H1 (cell line): Measurements from ENCODE around the gene GAK. TPM values are rescaled to one million over a fixed set of nuclear protein-coding genes. Genes with fewer than 3 reads are reported as not detected.

Experiments used
- CTCF ChIA-PET: fragments of 300-600 bp; sonication (Branson Sonifier 250); formaldehyde crosslinking; loops from one replicate; lab custom pipeline; 2021; ENCODE audit not compliant: partially characterized antibody; lab: Charles Lee
- POLR2A ChIA-PET: fragments of 300-600 bp; sonication (Branson Sonifier 250); formaldehyde crosslinking; loops from one replicate; lab custom pipeline; 2021; ENCODE audit warnings: inconsistent platforms; ENCODE audit not compliant: partially characterized antibody; lab: Charles Lee
- DNase-seq, 2 experiments: peaks; one replicate each; pipeline versions ENCODE4 v3.0.0 to v3.0.0-alpha.2; 2010 to 2022; ENCODE audit warnings: low spot score in 2 of 2, low read depth in 1 of 2, mixed read lengths in 1 of 2
- FAIRE-seq: peaks from 2 replicates; lab custom pipeline; 2011; peaks lifted over from hg19 to GRCh38; lab: Jason Lieb, UNC
- H2AFZ ChIP-seq: 2 replicates; pipeline ENCODE4 v1.8.1; 2012; ENCODE audit warnings: low read length, inconsistent platforms
- H2AK5ac ChIP-seq: 2 replicates; pipeline ENCODE4 v1.6.1; 2013; ENCODE audit warnings: low read depth, low read length
- H2BK120ac ChIP-seq: replicated peaks from 2 replicates; pipeline ENCODE3; 2013; ENCODE audit warnings: low read depth, low read length, inconsistent platforms
- H2BK12ac ChIP-seq: 2 replicates; pipeline ENCODE4 v1.6.1; 2013; ENCODE audit warnings: low read depth, low read length
- H2BK15ac ChIP-seq: 2 replicates; pipeline ENCODE4 v1.6.1; 2013; ENCODE audit warnings: low read length
- H2BK20ac ChIP-seq: 2 replicates; pipeline ENCODE4 v1.6.1; 2013; ENCODE audit warnings: low read length
- H2BK5ac ChIP-seq: 2 replicates; pipeline ENCODE4 v1.6.1; 2013; ENCODE audit warnings: low read depth, low read length
- H3K14ac ChIP-seq: 2 replicates; pipeline ENCODE4 v1.6.1; 2013; ENCODE audit warnings: inconsistent platforms; ENCODE audit not compliant: insufficient read length
- H3K18ac ChIP-seq: 2 replicates; pipeline ENCODE4 v1.6.1; 2013; ENCODE audit warnings: low read length; ENCODE audit errors: extremely low read depth
- H3K23ac ChIP-seq: 2 replicates; pipeline ENCODE4 v1.6.1; 2013; ENCODE audit warnings: inconsistent platforms; ENCODE audit not compliant: insufficient read length
- H3K23me2 ChIP-seq: 2 replicates; pipeline ENCODE4 v1.6.1; 2013; ENCODE audit warnings: low read depth, low read length
- H3K27ac ChIP-seq: 2 replicates; pipeline ENCODE4 v1.6.1; 2011; ENCODE audit warnings: low read depth, low read length, inconsistent platforms
- H3K27me3 ChIP-seq, 4 experiments: replicated peaks in 1 of 4; 1 replicate in 1 of 4; 2 replicates in 3 of 4; pipeline versions ENCODE4 v1.6.1 to v1.8.1; 2011 to 2013; ENCODE audit warnings: low read length in 3 of 4, mild to moderate bottlenecking in 3 of 4, inconsistent platforms in 2 of 4, mixed read lengths in 2 of 4, moderate library complexity in 1 of 4; ENCODE audit not compliant: control insufficient read depth in 3 of 4, insufficient read depth in 3 of 4; ENCODE audit errors: extremely low read depth in 1 of 4
- H3K36me3 ChIP-seq, 4 experiments: 2 replicates each; pipeline versions ENCODE4 v1.6.1 to v1.8.1; 2011 to 2013; ENCODE audit warnings: mild to moderate bottlenecking in 4 of 4, low read length in 3 of 4, moderate library complexity in 2 of 4, control low read depth in 1 of 4, inconsistent platforms in 1 of 4; ENCODE audit not compliant: insufficient read depth in 4 of 4, control insufficient read depth in 2 of 4
- H3K4ac ChIP-seq: replicated peaks from 2 replicates; pipeline ENCODE3; 2013; ENCODE audit warnings: low read length, low read depth, mixed read lengths, inconsistent platforms; ENCODE audit not compliant: insufficient read length
- H3K4me1 ChIP-seq, 4 experiments: replicated peaks in 1 of 4; 1 replicate in 1 of 4; 2 replicates in 3 of 4; pipeline versions ENCODE4 v1.6.1 to v1.8.1; 2011 to 2013; ENCODE audit warnings: low read length in 3 of 4, inconsistent platforms in 2 of 4, mixed read lengths in 1 of 4; ENCODE audit not compliant: insufficient read depth in 4 of 4, control insufficient read depth in 3 of 4
- H3K4me2 ChIP-seq, 2 experiments: 2 replicates each; pipeline versions ENCODE4 v1.6.1 to v1.8.1; 2011 to 2013; ENCODE audit warnings: low read depth in 2 of 2, low read length in 2 of 2, control low read depth in 1 of 2, inconsistent platforms in 1 of 2, mild to moderate bottlenecking in 1 of 2; ENCODE audit not compliant: insufficient read depth in 1 of 2
- H3K4me3 ChIP-seq, 4 experiments: fragments of 200-600, 300-600 bp in 1 of 4; sonication (generic), shearing (Covaris generic), sonication (Bioruptor Twin) in 1 of 4; 2 replicates each; pipeline versions ENCODE4 v1.5.1 to v1.8.1; 2011 to 2016; ENCODE audit warnings: low read length in 4 of 4, low read depth in 3 of 4, control low read depth in 2 of 4, inconsistent platforms in 2 of 4, mild to moderate bottlenecking in 2 of 4, mixed read lengths in 1 of 4, moderate library complexity in 1 of 4; ENCODE audit not compliant: insufficient read depth in 2 of 4; ENCODE audit errors: extremely low read depth in 1 of 4
- H3K56ac ChIP-seq: replicated peaks from 2 replicates; pipeline ENCODE3; 2013; ENCODE audit warnings: low read depth, mild to moderate bottlenecking, mixed read lengths, low read length, inconsistent platforms; ENCODE audit not compliant: insufficient read length
- H3K79me1 ChIP-seq: 2 replicates; pipeline ENCODE4 v1.6.1; 2013; ENCODE audit warnings: low read depth, low read length, control low read depth
- H3K79me2 ChIP-seq, 2 experiments: 2 replicates each; pipeline versions ENCODE4 v1.6.1 to v1.8.1; 2012 to 2013; ENCODE audit warnings: low read length in 2 of 2, mild to moderate bottlenecking in 2 of 2, inconsistent platforms in 1 of 2; ENCODE audit not compliant: insufficient read depth in 2 of 2, control insufficient read depth in 1 of 2
- H3K9ac ChIP-seq, 4 experiments: replicated peaks in 1 of 4; 1 replicate in 1 of 4; 2 replicates in 3 of 4; pipeline versions ENCODE4 v1.6.1 to v1.8.1; 2011 to 2013; ENCODE audit warnings: low read depth in 3 of 4, low read length in 3 of 4, control low read depth in 2 of 4, mild to moderate bottlenecking in 2 of 4, moderate library complexity in 2 of 4, inconsistent platforms in 1 of 4; ENCODE audit errors: extremely low read depth in 1 of 4
- H3K9me3 ChIP-seq, 2 experiments: 2 replicates each; pipeline versions ENCODE4 v1.6.1 to v1.8.1; 2012 to 2013; ENCODE audit warnings: mild to moderate bottlenecking in 2 of 2, moderate library complexity in 2 of 2, control low read depth in 1 of 2, inconsistent platforms in 1 of 2, low read depth in 1 of 2, low read length in 1 of 2, mixed read lengths in 1 of 2; ENCODE audit not compliant: insufficient read depth in 2 of 2
- H4K20me1 ChIP-seq, 2 experiments: replicated peaks in 1 of 2; 2 replicates each; pipeline versions ENCODE3 to v1.8.1; 2011 to 2013; ENCODE audit warnings: inconsistent platforms in 2 of 2, low read length in 2 of 2, mild to moderate bottlenecking in 1 of 2; ENCODE audit not compliant: insufficient read depth in 2 of 2, control insufficient read depth in 1 of 2
- H4K5ac ChIP-seq: 2 replicates; pipeline ENCODE4 v1.6.1; 2013; ENCODE audit warnings: low read length, low read depth, mixed read lengths, inconsistent platforms; ENCODE audit not compliant: insufficient read length
- H4K8ac ChIP-seq: 2 replicates; pipeline ENCODE4 v1.8.0; 2013; ENCODE audit warnings: mild to moderate bottlenecking, moderate library complexity, low read length, inconsistent platforms; ENCODE audit not compliant: insufficient read depth; ENCODE audit errors: extremely low read depth
- H4K91ac ChIP-seq: replicated peaks from 2 replicates; pipeline ENCODE3; 2013; ENCODE audit warnings: low read length, mixed read lengths, inconsistent platforms; ENCODE audit not compliant: insufficient read length
- BACH1 ChIP-seq: IDR thresholded peaks from 2 replicates; pipeline ENCODE4 v1.6.1; 2012; ENCODE audit warnings: low read length, improper control_type of control experiment
- TCF12 ChIP-seq: IDR thresholded peaks from 2 replicates; pipeline ENCODE4 v1.6.1; 2011; ENCODE audit warnings: low read depth, mild to moderate bottlenecking, low read length
- WGBS, 2 experiments: shearing (Covaris generic) in 1 of 2; methylation state at CpG; one replicate each; pipeline versions ENCODE4 v1.1.6 to v1.1.7; 2013 to 2015; ENCODE audit warnings: low lambda C conversion rate in 2 of 2, mixed read lengths in 2 of 2, inconsistent platforms in 1 of 2, low coverage in 1 of 2, missing lambda C conversion rate in 1 of 2; ENCODE audit not compliant: insufficient replicate concordance in 2 of 2, insufficient coverage in 1 of 2, insufficient read length in 1 of 2; ENCODE audit errors: extremely low coverage in 1 of 2, missing lambda C conversion rate in 1 of 2; 5-methylcytosine and 5-hydroxymethylcytosine counted together
- polyA plus RNA-seq, 7 experiments: library from polyadenylated mRNA; depleted of rRNA in 3 of 7; stranded (reverse) in 5 of 7; unstranded in 2 of 7; fragments of >200 nt in 5 of 7; fragments of 200-250 nt in 2 of 7; gene quantifications; 1 replicate in 5 of 7; 2 replicates in 1 of 7; 4 replicates in 1 of 7; pipeline versions ENCODE4 v1.2.1 to v1.2.3, GENCODE V29; 2011 to 2013; ENCODE audit warnings: missing spikeins in 2 of 7, mixed read lengths in 2 of 7
- total RNA-seq: library from RNA; stranded (reverse); fragmentation: NEBNext Ultra II Directional; extraction: Animal tissue kit (Norgen Biotek cat#: 25700); gene quantifications from 2 replicates; pipeline ENCODE4 v1.2.1, GENCODE V29; 2021
- TF ChIP-seq, protein P1 (sequence below): IDR thresholded peaks from 2 replicates; pipeline ENCODE4 v1.6.1; 2011; ENCODE audit warnings: low read length, improper control_type of control experiment

GAK gene
- total and polyA plus RNA-seq, 2 of the 8 experiments (the other 6 are each of a cell fraction or from before 2014, with no cell fraction given) = 31.5 to 70.8 TPM

DNA sequence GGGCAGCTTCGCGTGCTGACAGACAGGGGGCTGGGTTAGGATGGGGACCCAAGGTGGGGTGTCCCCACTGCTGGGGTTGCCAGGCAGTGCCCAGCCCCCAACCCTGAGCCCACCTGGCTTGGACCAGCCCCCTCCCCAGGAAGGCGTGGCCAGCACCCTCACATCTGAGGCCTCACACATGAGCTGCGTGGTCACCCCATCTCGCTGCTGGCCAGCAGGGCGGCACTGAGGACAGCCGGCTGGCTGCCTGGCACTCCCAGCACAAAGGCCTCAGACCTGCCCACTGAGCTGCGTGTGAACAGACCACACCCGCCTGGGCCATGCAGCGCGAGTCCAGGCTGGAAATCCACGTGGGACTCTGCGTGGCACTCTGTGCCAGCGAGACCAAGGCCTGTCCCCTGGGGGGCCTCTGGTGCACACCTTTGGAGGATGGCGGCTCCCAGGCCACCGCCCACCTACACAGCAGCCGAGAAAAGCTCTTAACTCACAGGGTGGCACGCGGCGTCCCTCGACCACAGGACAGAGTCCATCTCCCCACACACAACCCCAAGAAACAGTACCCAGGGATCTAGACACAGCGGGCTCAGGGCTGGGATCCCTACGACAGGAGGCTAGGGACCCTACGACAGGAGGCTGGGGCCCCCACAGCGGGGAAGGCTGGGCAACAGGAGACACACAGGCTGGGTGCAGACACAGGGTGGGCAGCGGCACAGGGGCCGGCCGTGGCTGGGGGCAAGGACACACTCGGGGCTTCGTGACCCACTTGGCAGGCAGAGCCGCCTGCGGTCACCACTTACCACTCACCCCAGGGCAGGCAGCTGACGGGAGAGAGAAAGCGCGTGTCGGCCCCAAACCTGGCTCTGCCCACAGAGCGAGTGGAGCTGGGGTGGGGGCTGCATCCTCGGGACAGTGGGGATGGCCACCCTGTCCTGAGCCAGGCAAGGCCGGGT, 31.4 kb upstream of the GAK start:
- Histone ChIP-seq H3K56ac (no peak overlapping the region), H3K79me1 (no peaks in the 10 kb centered on the region), H2BK15ac (no peak overlapping the region), H3K4me1 (peaks cover 0 to 4% (median 1%) of the 10 kb centered on the region in 4 experiments; a peak in 3 of 7 replicates), H3K79me2 (no peaks in the 10 kb centered on the region), H2AFZ (no peak overlapping the region), H3K14ac (no peak overlapping the region), H2BK120ac (no peak overlapping the region), H4K5ac (no peak overlapping the region), H3K27ac (no peak overlapping the region), H3K27me3 (peaks cover 8 to 11% (median 10%) of the 10 kb centered on the region in 4 experiments; a peak in 6 of 7 replicates), H4K8ac (peak overlapping the region; percentile 92; the same call in 1 of the 2 replicates), H3K4me2 (no peak overlapping the region), H2BK12ac (no peak overlapping the region), H3K9ac (no peak overlapping the region), H2BK20ac (no peak overlapping the region), H4K91ac (no peak overlapping the region), H3K23me2 (peaks cover 6% of the 10 kb centered on the region; the same call in 1 of the 2 replicates), H2BK5ac (no peak overlapping the region), H3K4me3 (no peak overlapping the region), H2AK5ac (no peak overlapping the region), H4K20me1 (peaks cover 0 to 10% of the 10 kb centered on the region in 2 experiments), H3K18ac (no peak overlapping the region), H3K9me3 (no peaks in the 10 kb centered on the region), H3K36me3 (no peaks in the 10 kb centered on the region), H3K4ac (no peak overlapping the region), H3K23ac (no peak overlapping the region)
- FAIRE-seq (no peak), DNase-seq (no peak)
- WGBS, 2 experiments = 96% methylated on average over 34 of the region's 39 CpGs; no CpG with 5 or more reads in 1 of the 2 experiments
- ChIA-PET POLR2A (no interaction called here), CTCF (interaction anchor here (0.6 to 1.7 kb wide), 6 partner anchors 18 to 273 kb away, joined by 3 to 4 read pairs (median 3); partner anchors contain the start of genes IDUA and SLC26A1)
- TF ChIP-seq, protein P1, sequence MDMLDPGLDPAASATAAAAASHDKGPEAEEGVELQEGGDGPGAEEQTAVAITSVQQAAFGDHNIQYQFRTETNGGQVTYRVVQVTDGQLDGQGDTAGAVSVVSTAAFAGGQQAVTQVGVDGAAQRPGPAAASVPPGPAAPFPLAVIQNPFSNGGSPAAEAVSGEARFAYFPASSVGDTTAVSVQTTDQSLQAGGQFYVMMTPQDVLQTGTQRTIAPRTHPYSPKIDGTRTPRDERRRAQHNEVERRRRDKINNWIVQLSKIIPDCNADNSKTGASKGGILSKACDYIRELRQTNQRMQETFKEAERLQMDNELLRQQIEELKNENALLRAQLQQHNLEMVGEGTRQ = no peak
- TF ChIP-seq TCF12 (no peak), BACH1 (no peak)
